Stimulated activated CD4-positive, alpha-beta T cell treated with anti-CD3 and anti-CD28 coated beads, Interleukin-1b, Interleukin-23, amount 100 ng/mL, for 4 hours (primary cell): Measurements from ENCODE around the gene ZNF512.
A peak's percentile ranks its signal among the peaks of the same experiment; 100 is the strongest.
"Not testable (repeated sequence)": the region's sequence is repeated elsewhere in the genome, so short reads cannot be mapped to it uniquely, and the experiment has no call there.

ENCODE experiments used
- DNase-seq, 2 donors: peaks; one replicate each; pipeline ENCODE4 v3.0.0-alpha.2; 2020; ENCODE audit warnings: low read depth in 2 of 2

Gene ZNF512

GRCh38 chr2:27583390-27583915 lies 611 bp downstream of the ZNF512 start:
- no peak for DNase-seq

DNA sequence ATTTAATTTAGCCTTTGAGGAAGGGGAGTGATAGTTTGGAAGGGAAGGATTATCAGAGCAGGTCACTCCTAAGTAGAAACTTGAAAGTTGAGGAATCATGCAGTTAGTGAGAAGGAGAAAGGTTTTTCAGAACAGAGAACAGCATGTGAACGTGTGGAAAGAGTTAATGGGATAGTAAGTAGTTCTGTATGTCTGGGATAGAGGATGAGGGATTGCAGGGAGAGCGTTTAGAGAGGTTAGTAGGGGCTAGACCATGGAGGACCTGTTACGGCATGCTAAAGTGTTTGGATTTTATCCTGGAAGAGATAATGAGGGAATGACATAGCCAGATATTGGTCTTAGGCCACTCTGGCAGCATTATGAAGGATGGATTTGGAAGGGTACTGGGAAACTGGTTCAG lies 1.8 kb downstream of the ZNF512 start:
- DNase-seq = no peak

GRCh38 chr2:27587025-27587424 lies 4.2 kb downstream of the ZNF512 start:
- DNase-seq = no peak

DNA sequence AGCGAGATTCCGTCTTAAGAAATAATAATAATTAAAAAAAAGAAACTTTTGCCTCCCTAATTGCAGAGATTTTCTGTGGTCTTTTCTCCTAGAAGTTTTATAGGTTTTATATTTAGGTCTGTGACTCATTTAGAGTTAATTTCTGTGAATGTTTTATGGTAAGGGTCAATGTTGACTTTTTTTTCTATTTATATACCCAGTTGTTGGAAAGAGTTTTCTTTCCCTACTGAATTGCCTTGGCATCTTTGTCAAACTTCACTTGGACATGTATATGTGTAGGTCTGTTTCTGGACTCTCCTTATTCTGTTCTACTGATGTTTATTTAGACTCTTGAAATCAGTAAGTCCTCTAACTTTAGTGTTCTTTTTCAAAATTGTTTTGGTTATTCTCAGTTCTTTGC lies 5.5 kb downstream of the ZNF512 start:
- DNase-seq = no peak

GRCh38 chr2:27591745-27592144 lies 8.9 kb downstream of the ZNF512 start:
- DNase-seq = no peak

DNA sequence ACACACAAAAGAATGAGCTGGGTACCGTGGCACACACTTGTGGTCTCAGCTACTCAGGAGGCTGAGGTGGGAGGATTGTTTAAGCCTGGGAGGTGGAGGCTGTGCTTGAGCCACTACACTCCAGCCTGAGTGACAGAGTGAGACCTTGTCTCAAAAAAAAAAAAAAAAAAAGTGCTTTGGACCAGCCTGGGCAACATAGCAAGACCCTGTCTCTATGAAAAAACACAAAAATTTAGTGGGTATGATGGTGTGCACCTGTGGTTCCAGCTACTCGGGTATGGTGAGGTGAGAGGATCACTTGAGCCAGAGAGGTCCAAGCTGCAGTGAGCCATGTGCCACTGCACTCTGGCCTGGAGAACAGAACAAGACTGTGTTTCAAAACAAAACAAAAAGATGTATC lies 10.4 kb downstream of the ZNF512 start:
- no peak for DNase-seq

- DNase-seq = not testable (repeated sequence)
Observed at GRCh38 chr2:27594020-27594703, 11.3 kb downstream of the ZNF512 start.

GRCh38 chr2:27595412-27595811 lies 12.6 kb downstream of the ZNF512 start:
- DNase-seq = not testable (repeated sequence)

- no peak for DNase-seq
Observed at GRCh38 chr2:27596627-27597026, 13.8 kb downstream of the ZNF512 start.

DNA sequence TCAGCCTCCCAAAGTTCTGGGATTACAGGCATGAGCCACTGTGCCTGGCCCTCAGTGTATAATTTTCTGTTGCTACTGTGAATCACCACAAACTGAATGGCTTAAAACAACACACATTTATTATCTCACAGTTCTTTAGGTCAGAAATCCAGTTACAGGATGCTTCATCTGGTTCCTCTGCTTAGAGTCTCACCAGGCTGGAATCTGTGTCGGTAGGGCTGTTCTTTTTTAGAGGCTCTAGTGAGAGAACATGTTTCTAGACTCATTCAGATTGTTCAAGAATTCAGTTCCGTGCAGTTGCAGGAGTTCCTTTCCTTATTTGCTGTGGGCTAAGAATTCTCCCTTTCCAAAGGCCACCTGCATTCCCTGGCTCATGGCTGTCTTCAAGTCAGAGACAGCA lies 23.8 kb downstream of the ZNF512 start:
- DNase-seq = no peak

DNA sequence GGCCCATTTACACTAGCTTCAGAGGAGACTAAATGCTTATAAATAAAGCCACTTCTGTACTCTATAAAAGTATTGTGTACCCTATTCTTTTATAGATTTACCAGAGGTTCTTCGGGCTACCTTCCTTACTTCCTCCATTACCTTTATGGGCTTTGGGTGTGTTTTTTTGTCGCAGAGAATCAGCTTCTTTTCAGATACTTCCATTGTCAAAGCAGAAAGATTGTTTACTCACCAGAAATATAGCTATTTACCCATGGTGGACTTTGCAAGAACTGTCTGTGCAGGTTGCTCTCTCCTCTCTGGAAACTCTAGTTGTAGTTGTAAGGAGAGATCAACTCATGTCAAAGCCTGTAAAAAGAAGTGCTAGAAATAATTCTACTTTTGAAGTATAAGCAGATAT lies 31.1 kb downstream of the ZNF512 start:
- DNase-seq = no peak

GRCh38 chr2:27615316-27615715 lies 32.5 kb downstream of the ZNF512 start:
- no peak for DNase-seq

DNA sequence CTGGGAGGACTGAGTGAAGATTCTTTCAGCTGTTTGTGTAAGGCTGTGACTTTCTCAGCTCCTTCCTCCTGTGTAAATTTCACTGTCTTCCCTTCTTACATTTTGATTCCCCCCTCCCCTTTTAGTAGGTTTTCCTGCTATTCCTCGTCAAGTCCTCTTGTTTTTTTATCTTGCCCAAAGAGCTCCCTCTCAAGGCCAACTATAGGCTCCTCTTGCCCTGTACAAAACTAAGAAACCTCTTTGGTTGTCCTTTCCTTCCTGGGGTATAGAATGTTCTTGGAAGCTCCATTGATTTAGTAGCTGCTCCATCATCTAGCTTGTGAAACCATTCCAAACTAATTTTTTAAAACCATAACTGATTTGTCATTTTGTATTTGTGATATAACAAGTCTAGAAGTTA lies 38.7 kb downstream of the ZNF512 start:
- no peak for DNase-seq

GRCh38 chr2:27622921-27623384 lies 40.1 kb downstream of the ZNF512 start:
- no peak for DNase-seq

DNA sequence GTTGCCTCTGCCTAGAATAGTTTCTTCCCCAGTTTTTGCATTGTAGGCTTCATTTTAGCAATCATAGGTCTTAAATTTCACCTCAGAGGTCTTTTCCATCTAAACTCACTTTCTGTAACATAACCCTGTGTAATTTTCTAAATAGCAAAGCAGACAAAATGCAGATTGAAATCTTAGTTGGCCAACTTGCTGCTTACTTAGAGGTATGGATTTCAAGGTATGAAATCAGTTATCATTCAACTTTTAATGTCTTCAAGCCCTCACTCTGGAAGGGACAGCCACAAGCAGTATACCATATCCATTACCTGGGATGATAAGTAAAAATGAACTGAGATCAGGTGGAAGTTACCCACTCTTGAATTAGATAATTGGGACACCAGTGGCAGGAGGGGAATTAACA lies 42.1 kb downstream of the ZNF512 start:
- DNase-seq = no peak

GRCh38 chr2:27626323-27626722 lies 43.5 kb downstream of the ZNF512 start:
- not testable (repeated sequence) for DNase-seq

DNA sequence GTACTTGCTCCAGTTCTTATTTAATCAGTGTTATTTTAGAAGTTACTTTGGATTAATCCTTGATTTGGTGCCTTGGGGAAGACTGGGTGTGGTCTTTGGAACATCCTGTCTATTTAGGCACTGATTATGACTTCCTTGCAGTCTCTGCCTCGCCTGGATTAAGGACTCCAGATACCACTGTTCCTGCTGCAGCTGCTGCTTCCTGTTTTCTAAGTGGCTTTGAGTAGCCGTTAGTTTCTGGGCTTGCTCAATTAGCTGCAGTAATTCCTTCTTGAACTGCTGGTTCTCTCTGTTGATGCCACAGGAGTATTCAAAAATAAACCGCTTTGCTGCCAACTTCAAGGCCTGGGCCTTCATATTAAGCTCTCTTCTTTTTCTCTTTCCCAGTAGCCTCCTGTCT lies 44.1 kb downstream of the ZNF512 start:
- DNase-seq = not testable (repeated sequence)

DNA sequence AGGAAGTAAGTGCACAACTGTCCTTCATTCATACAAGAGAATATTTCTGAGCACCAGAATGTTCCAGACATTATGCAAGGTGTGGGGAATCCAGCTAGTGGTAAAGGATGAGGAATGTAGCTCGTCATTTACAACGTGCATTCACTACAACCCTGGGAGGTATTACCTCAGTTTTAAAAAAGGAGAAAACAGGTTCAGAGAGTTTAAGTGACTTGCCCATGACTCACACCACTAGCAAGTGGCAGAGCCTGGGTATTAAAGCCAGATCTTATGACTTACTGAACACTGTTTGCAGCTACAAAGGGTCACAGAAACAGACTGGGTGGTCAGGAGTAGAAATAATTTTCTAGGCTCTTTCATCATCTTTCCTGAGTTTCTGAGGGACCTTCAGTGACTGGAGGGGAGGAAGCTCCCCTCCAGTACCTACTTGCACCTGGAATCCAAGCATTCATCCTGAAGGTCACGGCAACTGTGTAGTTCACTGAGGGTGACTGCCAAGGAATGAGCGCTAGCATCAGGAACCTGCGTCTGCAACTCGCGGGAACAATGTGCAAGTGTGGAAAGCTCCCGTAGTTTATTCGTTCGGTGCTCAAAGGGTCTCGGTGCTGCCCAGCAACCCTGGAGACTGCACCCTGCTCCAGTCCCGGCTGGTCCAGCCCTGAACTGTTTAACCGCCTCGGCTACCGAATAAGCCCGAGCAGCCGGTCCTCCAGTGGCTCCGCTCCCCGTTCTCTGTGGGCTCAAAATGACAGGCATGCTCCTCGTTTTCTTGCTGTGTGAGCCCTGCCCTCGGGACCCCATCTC lies 45.3 kb downstream of the ZNF512 start:
- DNase-seq = peak in 1 of 2 donors; percentile 11

DNA sequence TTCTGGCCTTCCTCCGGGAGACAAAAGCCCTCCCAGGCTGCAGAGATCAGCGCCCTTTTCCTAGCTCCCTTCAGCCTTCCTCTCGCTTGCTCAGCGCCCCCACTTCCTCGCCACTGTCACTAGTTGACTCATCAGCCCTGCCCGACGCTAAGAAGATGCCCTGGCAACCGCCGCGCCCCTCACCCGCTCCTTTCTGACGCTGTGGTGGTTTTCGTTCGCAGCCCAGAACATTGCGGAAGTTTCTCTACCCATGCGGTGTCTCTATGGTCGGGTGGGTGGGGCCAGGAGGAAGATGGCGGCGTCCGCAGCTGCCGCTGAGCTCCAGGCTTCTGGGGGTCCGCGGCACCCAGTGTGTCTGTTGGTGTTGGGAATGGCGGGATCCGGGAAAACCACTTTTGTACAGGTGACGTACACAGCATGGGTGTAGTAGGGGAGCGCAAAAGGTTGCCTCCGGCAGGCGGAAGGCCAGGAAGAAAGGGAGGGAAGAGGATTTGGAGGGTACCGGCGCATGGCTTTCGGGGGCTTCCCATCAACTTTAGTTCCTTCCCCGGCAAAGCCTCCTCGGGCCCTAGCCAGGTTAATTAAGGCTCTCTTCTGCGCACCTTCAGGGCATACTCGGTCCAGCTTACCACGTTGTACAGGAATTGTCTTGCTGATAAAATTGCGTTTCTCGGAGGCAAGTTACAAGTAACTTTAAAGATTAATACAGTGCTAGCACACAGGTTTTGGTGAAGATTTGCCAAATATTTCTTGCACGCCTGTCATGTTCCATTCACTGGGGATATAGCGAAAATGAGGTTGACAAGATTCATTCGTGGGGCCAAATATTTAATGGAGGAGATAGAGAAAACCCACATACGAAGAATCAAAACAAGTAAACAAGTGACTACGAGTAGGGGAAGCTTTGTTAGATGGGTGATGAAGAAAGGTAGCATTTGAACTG lies 46.2 kb downstream of the ZNF512 start, which contains the start of the genes CCDC121 and GPN1:
CCDC121 (minus strand) TSS at position 246 of the 943 bp plus-strand sequence. CDS start 1,213 bp downstream, outside the sequence.
GPN1 (plus strand) TSS at position 284 of the 943 bp plus-strand sequence; CDS start at position 293, 9 bp downstream.
- peak; percentile 86 to 92 for DNase-seq

- not testable (repeated sequence) for DNase-seq
Observed at GRCh38 chr2:27630257-27630656, 47.4 kb downstream of the ZNF512 start.

- DNase-seq = no peak
Observed at GRCh38 chr2:27634291-27634690, 51.4 kb downstream of the ZNF512 start.
